HS-5 (cell line): Measurements from ENCODE around the gene RPN2.

Source experiments
- DNase-seq: peaks from one replicate; pipeline ENCODE4 v3.0.0-alpha.2; 2012; ENCODE audit warnings: low read depth

Gene RPN2

GRCh38 chr20:37185686-37186085, 6.6 kb downstream of the RPN2 start:
- DNase-seq, result no peak

GRCh38 chr20:37188787-37189186, 9.7 kb downstream of the RPN2 start:
- no peak for DNase-seq

- no peak for DNase-seq
Observed at GRCh38 chr20:37189416-37190016, 10.4 kb downstream of the RPN2 start.

- DNase-seq, result no peak
Observed at GRCh38 chr20:37190354-37191112, 11.4 kb downstream of the RPN2 start.

- peak; percentile 75 for DNase-seq
Observed at GRCh38 chr20:37192137-37192854, 13.2 kb downstream of the RPN2 start.

- no peak for DNase-seq
Observed at GRCh38 chr20:37193226-37193625, 14.1 kb downstream of the RPN2 start.

- DNase-seq, result no peak
Observed at GRCh38 chr20:37193821-37194220, 14.7 kb downstream of the RPN2 start.

- DNase-seq, result no peak
Observed at GRCh38 chr20:37194621-37195417, 15.7 kb downstream of the RPN2 start.

- no peak for DNase-seq
Observed at GRCh38 chr20:37198932-37199660, 20.0 kb downstream of the RPN2 start.

GRCh38 chr20:37200376-37200775, 21.2 kb downstream of the RPN2 start:
- no peak for DNase-seq

GRCh38 chr20:37200926-37201826, 22.0 kb downstream of the RPN2 start:
- no peak for DNase-seq

GRCh38 chr20:37201827-37202162, 22.7 kb downstream of the RPN2 start:
- DNase-seq, result no peak

- peak; percentile 99 for DNase-seq
Observed at GRCh38 chr20:37202267-37202943, 23.3 kb downstream of the RPN2 start.

GRCh38 chr20:37204056-37204455, 24.9 kb downstream of the RPN2 start:
- no peak for DNase-seq

- DNase-seq, result no peak
Observed at GRCh38 chr20:37205130-37205529, 26.0 kb downstream of the RPN2 start.

- no peak for DNase-seq
Observed at GRCh38 chr20:37205794-37206193, 26.7 kb downstream of the RPN2 start.

GRCh38 chr20:37207171-37207570, 28.0 kb downstream of the RPN2 start:
- no peak for DNase-seq

- no peak for DNase-seq
Observed at GRCh38 chr20:37209193-37209592, 30.1 kb downstream of the RPN2 start.

GRCh38 chr20:37209661-37210314, 30.7 kb downstream of the RPN2 start:
- DNase-seq, result no peak

- DNase-seq, result no peak
Observed at GRCh38 chr20:37218441-37218840, 39.3 kb downstream of the RPN2 start.
